NCI-H128 (cell line): Measurements from ENCODE around the gene OLIG1.

Experiments
- DNase-seq: peaks from one replicate; lab custom pipeline; 2025; ENCODE audit not compliant: unreplicated experiment; lab: John Stamatoyannopoulos, UW

OLIG1 gene

GRCh38 chr21:33063375-33063883 lies 6.5 kb upstream of the OLIG1 start:
- no peak for DNase-seq

- DNase-seq = no peak
Measured at GRCh38 chr21:33063907-33064622, 5.9 kb upstream of the OLIG1 start.

GRCh38 chr21:33064623-33065390 lies 5.1 kb upstream of the OLIG1 start:
- DNase-seq = no peak

GRCh38 chr21:33067043-33067442 lies 2.9 kb upstream of the OLIG1 start:
- no peak for DNase-seq

GRCh38 chr21:33067457-33067856 lies 2.5 kb upstream of the OLIG1 start:
- DNase-seq = no peak

- DNase-seq = no peak
Measured at GRCh38 chr21:33069243-33069642, 698 bp upstream of the OLIG1 start.

- DNase-seq = no peak
Measured at GRCh38 chr21:33069645-33069993, 322 bp upstream of the OLIG1 start.

GRCh38 chr21:33070744-33070997 lies 730 bp downstream of the OLIG1 start:
- DNase-seq = no peak

- no peak for DNase-seq
Measured at GRCh38 chr21:33070998-33071769, 1.2 kb downstream of the OLIG1 start.

- no peak for DNase-seq
Measured at GRCh38 chr21:33071770-33072306, 1.9 kb downstream of the OLIG1 start.

GRCh38 chr21:33073636-33074035 lies 3.7 kb downstream of the OLIG1 start:
- no peak for DNase-seq

- DNase-seq = no peak
Measured at GRCh38 chr21:33075128-33075527, 5.2 kb downstream of the OLIG1 start.

- DNase-seq = no peak
Measured at GRCh38 chr21:33075596-33076195, 5.8 kb downstream of the OLIG1 start.

- DNase-seq = no peak
Measured at GRCh38 chr21:33076600-33077329, 6.8 kb downstream of the OLIG1 start.

GRCh38 chr21:33078907-33079582 lies 9.1 kb downstream of the OLIG1 start:
- no peak for DNase-seq

GRCh38 chr21:33080376-33080775 lies 10.4 kb downstream of the OLIG1 start:
- DNase-seq = no peak

GRCh38 chr21:33080776-33081175 lies 10.8 kb downstream of the OLIG1 start:
- no peak for DNase-seq

GRCh38 chr21:33088384-33088783 lies 18.4 kb downstream of the OLIG1 start:
- DNase-seq = no peak

GRCh38 chr21:33089395-33090119 lies 19.6 kb downstream of the OLIG1 start:
- DNase-seq = no peak
